ENCODE measurements around the gene B3GNT4.
"Not testable (repeated sequence)": the region's sequence is repeated elsewhere in the genome, so short reads cannot be mapped to it uniquely, and the experiment has no call there.

Gene B3GNT4

DNA sequence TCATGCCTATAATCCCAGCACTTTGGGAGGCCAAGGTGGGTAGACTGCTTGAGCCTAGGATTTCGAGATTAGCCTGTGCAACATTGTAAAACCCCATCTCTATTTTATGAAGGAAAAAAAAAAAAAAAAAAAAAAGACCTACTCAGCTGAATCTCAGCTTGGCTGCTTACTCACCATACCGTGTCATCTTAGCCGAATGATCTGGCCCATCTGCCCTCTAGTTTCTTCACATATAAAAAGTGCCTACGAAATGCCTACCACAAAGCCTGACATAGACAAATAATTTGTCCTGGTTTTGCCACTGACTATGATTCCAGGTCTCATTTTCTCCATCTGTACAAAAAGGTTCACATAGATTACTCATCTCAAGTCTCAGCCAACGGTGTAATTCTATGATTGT is 12.3 kb downstream of the B3GNT4 start:
- DNase-seq = no peak

DNA sequence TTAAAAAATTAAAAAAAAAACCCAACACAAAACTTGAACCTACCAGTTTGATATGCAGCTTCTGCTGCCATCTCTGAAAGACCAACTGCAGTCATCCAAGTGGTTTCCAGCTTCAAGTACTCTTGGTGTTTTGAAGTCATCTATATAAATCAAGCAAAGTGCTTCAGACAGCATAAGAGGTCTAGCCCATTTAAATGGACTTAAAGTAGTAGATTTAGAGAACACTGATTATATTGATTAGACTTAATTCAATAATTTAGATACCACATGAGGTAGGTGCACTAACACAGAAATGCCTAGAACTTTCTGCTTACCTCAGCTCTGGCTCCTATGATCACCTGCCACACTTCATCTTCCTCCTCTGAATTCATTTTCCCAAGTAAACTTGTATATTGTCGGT is 12.9 kb downstream of the B3GNT4 start:
- no peak for DNase-seq

DNA sequence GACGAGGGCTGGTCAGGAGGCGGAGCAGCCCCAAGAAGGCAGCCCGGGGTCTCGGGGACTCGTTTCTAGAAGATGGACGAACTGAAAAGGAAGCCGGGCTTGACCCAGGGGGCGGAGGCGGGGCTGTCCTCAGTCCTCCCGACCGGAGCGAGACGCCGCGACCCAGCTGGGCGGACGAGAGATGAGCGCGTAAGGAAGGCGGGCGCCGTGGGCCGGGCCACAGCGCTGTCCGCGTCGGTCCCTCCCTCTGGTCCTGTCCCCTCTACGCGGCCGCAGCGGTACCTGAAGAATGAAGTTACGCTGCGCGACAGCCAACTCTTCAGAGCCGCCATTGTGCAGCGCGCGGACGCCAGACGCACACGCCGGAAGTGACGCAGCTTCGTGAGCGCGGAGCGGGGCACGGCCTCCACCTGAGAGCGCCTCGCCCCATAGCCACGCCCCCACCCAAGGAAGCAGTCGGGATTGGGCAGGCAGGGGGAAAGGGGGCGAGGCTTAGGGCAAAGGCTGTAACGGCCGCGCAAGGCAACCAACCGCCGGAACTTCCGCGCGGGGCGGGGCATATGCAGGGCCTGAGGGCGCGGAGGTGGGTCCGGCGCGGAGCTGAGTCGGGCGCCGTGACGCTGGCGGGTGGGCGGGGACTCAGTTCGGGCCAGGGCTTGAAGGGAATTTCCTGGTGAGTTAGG is 22.3 kb downstream of the B3GNT4 start, which contains the start of gene DIABLO:
Gene DIABLO, minus strand, starts transcription at position 370 of the 683 bp plus-strand sequence. Its CDS starts 38 bp downstream, at position 332.
- DNase-seq = peak; percentile 65 to 100 (median 100)

DNA sequence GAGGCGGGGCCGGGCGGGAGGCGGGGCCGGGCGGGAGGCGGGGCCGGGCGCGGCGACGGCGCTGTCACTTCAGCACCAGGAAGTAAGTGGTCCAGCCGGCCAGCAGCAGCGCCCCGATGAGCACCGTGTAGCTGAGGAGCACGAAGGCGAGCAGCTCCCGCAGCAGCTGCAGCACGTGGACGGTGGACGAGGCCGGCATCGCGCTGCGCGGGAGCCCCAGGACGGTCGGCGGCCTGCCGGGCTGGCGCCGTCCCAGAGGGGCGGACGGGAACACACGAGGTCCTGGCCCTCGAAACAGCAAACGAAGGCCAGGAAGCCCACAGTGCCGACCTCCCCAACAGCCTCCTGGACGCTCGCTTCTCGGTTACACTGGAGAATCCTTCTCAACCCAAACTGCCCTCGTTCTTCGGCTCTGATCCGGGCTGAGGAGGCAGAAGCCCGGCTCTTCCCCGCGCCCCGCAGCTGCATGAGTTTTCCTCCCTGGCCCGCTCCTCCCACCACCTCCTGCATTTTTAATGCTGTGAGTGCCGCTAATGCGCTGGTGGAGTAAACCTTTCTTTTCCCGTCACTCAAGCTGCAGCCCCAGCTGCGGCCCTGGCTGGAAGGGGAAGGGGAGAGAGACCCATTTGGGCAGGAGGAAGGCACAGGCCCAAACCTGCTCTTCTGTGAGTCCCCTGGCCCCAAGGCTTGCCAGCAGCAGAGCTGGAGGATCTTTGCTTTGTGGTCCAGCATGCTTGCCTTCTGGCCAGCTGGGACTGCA is 23.0 kb downstream of the B3GNT4 start:
- DNase-seq = no peak

DNA sequence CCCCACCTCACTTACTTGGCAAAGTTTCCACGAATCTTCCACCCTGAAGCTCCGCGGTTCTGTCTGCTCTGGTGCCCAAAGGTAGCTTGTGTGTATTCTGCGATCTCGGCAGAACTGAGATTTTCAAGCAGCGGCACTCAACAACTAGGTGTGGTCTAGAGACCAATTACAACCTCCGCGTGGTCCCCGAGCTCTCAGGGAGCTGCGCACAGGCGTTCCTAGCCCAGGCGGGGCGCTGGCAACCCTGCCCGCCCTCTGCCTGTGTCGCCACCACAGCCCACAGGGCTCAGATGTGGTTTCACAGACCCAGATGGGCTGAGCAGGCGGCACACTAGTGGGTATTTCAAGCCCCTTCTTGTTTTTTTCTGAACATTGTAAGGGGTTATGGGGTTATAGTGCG is 23.8 kb downstream of the B3GNT4 start:
- DNase-seq = no peak

DNA sequence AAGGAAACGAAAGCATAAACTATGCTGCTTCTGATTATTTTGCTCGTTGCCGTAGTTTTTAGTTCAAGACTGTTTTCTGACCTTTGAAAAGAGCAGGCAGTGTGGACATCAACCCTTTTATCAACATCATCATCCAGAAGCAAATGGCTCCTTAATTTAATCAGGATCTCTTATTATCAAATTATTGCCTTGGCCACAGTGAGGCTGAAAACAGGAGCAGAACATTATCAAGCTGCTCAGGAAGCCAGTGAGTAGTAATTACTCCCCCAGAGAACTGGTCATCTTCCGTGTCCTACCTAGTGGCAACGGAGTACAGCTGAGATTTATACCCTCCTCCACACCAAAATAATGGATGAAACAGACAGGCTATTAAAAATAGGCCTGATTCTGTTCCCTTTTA is 24.6 kb downstream of the B3GNT4 start:
- DNase-seq = no peak

DNA sequence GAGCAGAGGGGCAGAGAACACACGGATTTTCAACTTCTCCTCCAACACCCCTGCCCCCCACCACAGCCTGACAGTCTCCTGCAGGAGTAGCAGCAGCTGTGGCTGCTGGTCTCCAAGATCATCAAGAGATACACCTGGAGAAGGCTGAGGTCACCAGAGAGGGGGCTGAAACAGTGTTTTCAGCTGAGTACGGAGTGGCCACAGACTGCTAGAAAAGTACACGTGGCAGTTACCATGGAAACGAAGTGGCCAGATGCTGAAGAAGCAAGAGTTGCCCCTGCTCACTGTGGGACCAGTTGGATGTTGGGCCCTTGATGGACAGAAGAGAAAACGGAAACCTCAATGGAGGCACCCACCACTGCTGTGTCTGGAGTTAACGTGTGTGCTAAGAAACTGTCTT is 27.3 kb downstream of the B3GNT4 start:
- no peak for DNase-seq

DNA sequence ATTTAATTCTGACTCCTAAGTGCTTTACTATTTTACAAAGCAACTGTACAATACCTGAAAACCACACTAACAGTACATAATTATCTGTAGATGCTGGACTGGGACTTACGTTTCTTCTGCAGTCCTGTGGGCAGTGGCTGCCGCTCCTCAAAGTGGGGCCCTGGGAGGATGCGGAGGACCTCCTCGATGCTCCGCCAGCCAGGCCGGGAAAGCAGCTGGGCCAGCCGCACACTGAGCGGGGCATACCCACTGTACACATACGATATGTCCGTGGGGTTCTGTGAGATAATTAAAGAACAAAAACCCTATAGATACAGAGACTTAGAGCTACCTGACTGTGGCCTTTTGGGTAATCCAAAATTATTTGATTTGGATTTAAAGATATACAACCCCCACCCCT is 29.2 kb downstream of the B3GNT4 start:
- DNase-seq = no peak

DNA sequence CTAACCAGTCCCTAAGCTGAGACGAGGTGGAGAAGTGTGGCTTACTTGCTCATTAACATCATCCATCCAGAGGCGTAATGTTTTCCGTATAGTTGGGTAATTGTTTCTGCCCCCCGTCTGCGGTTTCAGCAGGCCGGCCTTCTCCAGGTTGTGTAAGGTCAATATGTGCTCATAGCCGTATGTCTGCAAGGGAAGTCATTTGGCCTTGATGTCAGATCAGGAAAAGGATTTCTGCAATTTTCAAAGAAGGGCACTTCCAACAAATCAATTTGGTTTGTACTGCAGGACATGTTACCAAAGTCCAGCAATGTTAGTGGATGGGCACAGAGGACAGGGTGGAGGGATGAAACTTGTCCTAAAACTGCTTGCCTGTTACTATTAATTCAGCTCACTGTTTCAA is 32.2 kb downstream of the B3GNT4 start:
- DNase-seq = no peak

DNA sequence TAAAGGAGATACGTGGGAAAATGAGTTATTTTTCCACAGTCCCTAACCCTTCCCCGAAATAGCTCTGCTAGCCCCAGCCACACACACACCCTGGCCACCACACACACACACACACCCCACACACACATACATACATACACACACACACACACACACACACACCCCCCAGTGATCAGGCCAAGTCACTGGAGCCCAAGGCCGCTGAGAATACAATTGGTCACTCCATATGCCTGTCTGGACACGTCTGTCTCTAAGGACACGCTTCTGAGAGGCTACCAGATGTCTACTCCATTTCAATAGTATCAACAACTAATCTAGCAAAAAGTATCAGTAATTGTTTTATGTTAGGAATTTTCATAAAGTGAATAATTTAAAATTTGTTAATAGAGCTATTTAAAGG is 35.4 kb downstream of the B3GNT4 start:
- DNase-seq = no peak

DNA sequence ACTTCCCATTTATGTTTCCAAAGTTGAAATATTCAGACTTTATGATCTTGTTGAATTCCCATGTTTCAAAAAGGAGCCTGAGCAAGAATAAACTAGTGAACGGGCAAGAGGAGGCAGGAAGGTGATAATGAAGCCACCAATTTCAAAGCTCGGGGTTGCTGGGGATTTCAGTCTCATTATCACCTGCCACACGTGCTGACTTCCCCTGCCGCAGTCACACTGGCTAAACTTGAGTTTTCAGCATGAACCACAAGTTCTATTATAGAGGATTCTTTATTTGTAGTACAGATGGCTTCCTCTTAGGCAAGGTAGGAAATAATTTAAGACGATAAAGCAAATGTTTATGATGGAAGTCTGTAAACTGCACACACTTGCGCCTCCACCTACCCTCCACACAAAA is 40.5 kb downstream of the B3GNT4 start:
- no peak for DNase-seq

DNA sequence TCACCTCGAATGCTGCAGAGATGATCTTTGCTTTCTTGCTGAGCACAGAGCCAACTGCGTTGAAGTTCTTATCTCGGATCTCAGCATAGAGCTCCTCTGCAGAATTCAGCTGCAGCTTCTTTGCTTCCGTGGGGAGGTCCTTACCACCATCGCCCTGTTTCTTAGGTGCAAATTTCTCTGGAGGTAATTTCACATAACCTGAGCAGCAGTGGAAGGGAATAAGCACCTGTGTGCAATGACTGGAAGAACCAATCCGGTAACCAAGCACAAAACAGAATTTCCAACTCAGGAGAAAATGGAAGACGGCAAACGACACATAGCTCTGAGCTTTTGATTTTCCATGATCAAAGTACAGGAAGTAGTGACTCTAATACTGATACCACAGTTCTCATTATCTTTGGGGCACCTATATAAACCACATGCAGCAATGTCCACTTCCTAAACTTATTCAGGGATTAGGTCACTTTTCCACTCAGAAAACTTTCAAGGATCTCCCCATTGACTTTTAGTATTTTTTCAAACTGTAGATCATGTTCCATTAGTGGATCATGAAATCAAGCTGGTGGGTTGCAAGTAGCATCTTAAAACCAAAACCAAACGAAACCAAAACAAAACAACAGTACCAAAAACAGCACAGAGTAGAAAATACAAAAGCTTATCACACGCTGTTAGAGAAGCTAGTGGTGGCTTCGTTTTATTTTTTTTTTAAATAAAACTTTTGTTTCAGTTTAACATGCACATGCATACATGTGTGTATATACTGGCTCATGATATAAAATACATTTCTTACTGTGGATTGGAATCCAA is 41.3 kb downstream of the B3GNT4 start:
- no peak for DNase-seq

DNA sequence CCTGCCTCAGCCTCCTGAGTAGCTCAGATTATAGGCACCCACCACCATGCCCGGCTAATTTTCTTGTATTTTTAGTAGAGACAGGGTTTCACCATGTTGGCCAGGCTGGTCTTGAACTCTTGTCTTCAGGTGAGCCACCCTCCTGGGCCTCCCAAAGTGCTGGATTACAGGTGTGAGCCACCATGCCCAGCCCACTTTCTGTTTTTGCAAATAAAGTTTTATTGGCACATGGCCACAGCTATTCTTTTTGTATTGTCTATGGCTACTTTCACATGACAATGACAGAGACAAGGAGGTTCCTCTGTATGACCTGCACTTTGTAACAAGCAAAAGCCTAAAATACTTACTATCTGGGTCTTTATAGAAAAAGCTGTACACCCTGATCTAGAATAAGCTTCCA is 42.0 kb downstream of the B3GNT4 start:
- DNase-seq = no peak

DNA sequence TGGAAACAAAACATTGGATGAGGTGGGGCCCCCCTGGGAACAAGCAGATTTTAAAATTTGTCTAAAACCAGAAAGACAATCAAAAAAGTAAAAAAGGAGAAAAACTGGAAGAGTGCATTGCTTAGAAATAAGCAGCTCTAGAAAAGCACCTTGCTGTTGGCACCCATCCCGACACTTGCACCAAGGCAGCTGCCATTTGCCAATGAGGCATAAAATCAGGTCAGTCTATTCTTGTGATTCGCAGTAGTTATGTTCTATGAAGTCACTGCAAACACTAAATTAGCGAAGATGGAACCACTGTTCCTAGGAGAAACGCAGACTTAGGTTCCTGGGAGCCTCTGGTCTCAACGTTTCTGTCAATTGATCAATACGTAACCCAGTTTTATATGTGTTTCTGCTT is 46.5 kb downstream of the B3GNT4 start:
- DNase-seq = no peak

DNA sequence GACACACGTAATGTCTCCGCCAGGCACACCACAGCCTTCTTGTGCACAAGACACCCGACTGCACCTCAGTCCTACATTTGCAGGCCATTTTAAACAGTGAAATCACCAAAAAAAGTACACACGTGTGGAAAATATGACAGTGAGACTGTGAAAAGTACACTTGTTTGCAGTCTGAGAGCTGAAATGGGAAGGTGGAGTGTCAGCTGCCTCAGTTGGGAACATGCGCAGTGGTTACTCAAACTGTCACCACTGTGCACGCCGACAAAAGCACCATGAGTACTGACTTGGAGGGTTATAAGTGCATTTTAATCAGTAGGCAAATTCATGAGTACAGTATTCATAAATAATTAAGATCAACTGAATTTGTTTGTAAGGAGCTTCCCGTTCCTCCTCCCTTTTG is 47.0 kb downstream of the B3GNT4 start:
- no peak for DNase-seq

DNA sequence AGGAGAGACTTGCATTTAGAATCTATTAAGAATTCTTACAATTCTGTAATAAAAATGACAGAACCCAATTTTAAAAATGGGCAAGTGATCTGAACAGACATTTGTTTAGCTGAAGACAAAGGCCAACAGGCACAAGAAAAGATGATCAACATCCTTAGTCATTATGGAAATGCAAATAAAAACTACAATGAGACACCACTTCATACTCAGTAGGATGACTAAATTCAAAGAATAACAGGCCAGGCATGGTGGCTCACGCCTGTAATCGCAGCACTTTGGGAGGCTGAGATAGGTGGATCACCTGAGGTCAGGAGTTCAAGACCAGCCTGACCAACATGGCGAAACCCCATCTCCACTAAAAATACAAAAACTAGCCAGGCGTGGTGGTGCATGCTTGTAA is 55.0 kb downstream of the B3GNT4 start:
- not testable (repeated sequence) for DNase-seq
